Psoas muscle (tissue), 8 donors: Measurements from ENCODE around the gene CAMTA1. TPM values are rescaled to one million over a fixed set of nuclear protein-coding genes. Genes with fewer than 3 reads are reported as not detected.
"Not testable (repeated sequence)": the region's sequence is repeated elsewhere in the genome, so short reads cannot be mapped to it uniquely, and the experiment has no call there.

Experiments used
- ATAC-seq, 4 donors: fragments of 200-7000 bp; cut with Tn5 transposase; one replicate each; pipeline ENCODE4 v1.9.1; 2020; ENCODE audit warnings: moderate library complexity in 3 of 4, mild to moderate bottlenecking in 2 of 4
- DNase-seq, 2 donors: peaks; one replicate each; pipeline ENCODE4 v3.0.0-alpha.2; 2020
- H3K27ac ChIP-seq: fragments of 200-600 bp; one replicate; pipeline ENCODE4 v1.8.0; 2022
- H3K27me3 ChIP-seq, 3 donors: fragments of 200-600 bp in 1 of 3; one replicate each; pipeline versions ENCODE4 v1.6.1 to v1.8.0; 2013 to 2022; ENCODE audit warnings: low read length in 2 of 3, mild to moderate bottlenecking in 2 of 3, moderate library complexity in 1 of 3; ENCODE audit not compliant: insufficient read depth in 3 of 3
- H3K36me3 ChIP-seq, 2 donors: fragments of 200-600 bp in 1 of 2; one replicate each; pipeline versions ENCODE4 v1.6.1 to v1.8.0; 2013 to 2022; ENCODE audit warnings: low read depth in 1 of 2, mild to moderate bottlenecking in 1 of 2, moderate library complexity in 1 of 2; ENCODE audit not compliant: insufficient read depth in 1 of 2
- H3K4me1 ChIP-seq: fragments of 200-600 bp; one replicate; pipeline ENCODE4 v1.8.0; 2022
- H3K4me3 ChIP-seq: fragments of 200-600 bp; one replicate; pipeline ENCODE4 v1.8.0; 2022; ENCODE audit warnings: mild to moderate bottlenecking
- H3K9me3 ChIP-seq: fragments of 200-600 bp; one replicate; pipeline ENCODE4 v1.8.0; 2022
- CTCF ChIP-seq: fragments of 200-600 bp; IDR thresholded peaks from one replicate; pipeline ENCODE4 v1.8.0; 2022; ENCODE audit warnings: antibody characterized with exemption
- WGBS, 3 donors: extraction: QIAGEN DNeasy Blood & Tissue Kit; methylation state at CpG; one replicate each; pipeline versions ENCODE4 v1.1.6 to v1.1.7; 2013; 5-methylcytosine and 5-hydroxymethylcytosine counted together
- intact Hi-C, 2 donors: fragments of 100-400 bp; cut with DNase I; formaldehyde crosslinking; loops; one replicate each; pipeline versions ENCODE4 v1.11.0 to v1.14.2; 2022
- polyA plus RNA-seq, 3 donors: library from polyadenylated mRNA; stranded (reverse); fragments of 200-250 nt; gene quantifications; one replicate each; pipeline ENCODE4 v1.2.3, GENCODE V29; 2013
- total RNA-seq, 4 donors: library from RNA; stranded (reverse); fragmentation: NEBNext Ultra II Directional in 2 of 4; extraction: Animal tissue kit (Norgen Biotek cat#: 25700) in 2 of 4; gene quantifications; one replicate each; pipeline versions ENCODE4 v1.2.1 to v1.2.4, GENCODE V29; 2021 to 2023
- donor health status: healthy with polysubstance abuse.
- donor health status: DM: no; HTN: no; CAD: no; lungs with moderate emphysema.
- donor health status: Bipolar disorder and iron deficiency.
- donor health status: healthy.
- donor health status: DM: yes; HTN: yes; CAD: no.
- donor health status: DM: no; HTN: no; CAD: no.
- donor health status: DM: no; HTN: no; CAD: no.
- donor health status: DM: yes; HTN: yes; CAD: no.

CAMTA1 gene
- total and polyA plus RNA-seq, 7 donors: 64.6 to 206 (median 76.5) TPM

GRCh38 chr1:7408771-7409150, 623.5 kb downstream of the CAMTA1 start:
- Histone ChIP-seq H3K9me3 (no peaks in the 10 kb centered on the region), H3K4me1 (no peaks in the 10 kb centered on the region), H3K27me3 (no peaks in the 10 kb centered on the region), H3K4me3 (no peak overlapping the region), H3K36me3 (no peaks in the 10 kb centered on the region), H3K27ac (no peak overlapping the region)
- 84 to 88% (median 87%) methylated on average over 5 of the region's 5 CpGs for WGBS, 3 donors
- no peak for TF ChIP-seq CTCF
- ATAC-seq (no peak), DNase-seq (no peak)
- intact Hi-C loops: no loop called here

GRCh38 chr1:7409278-7409677, 624.0 kb downstream of the CAMTA1 start:
- H3K36me3 ChIP-seq: no peaks in the 10 kb centered on the region
- DNase-seq (no peak), ATAC-seq (no peak)
- 85 to 90% (median 88%) methylated on average over 8 of the region's 8 CpGs for WGBS, 3 donors
- H3K4me3 ChIP-seq: no peak overlapping the region
- H3K27ac ChIP-seq: no peak overlapping the region
- intact Hi-C loops: no loop called here
- no peaks in the 10 kb centered on the region for H3K27me3 ChIP-seq
- no peak for TF ChIP-seq CTCF
- no peaks in the 10 kb centered on the region for H3K4me1 ChIP-seq
- H3K9me3 ChIP-seq: no peaks in the 10 kb centered on the region

GRCh38 chr1:7410156-7410555, 624.9 kb downstream of the CAMTA1 start:
- no peaks in the 10 kb centered on the region for H3K36me3 ChIP-seq
- no peak for TF ChIP-seq CTCF
- DNase-seq (no peak), ATAC-seq (no peak)
- 62 to 72% (median 67%) methylated on average over 10 of the region's 10 CpGs for WGBS, 3 donors
- no peaks in the 10 kb centered on the region for H3K27me3 ChIP-seq
- H3K4me3 ChIP-seq: no peak overlapping the region
- no peaks in the 10 kb centered on the region for H3K9me3 ChIP-seq
- no peak overlapping the region for H3K27ac ChIP-seq
- H3K4me1 ChIP-seq: no peaks in the 10 kb centered on the region
- intact Hi-C loops: no loop called here

- H3K27ac ChIP-seq, DNase-seq, H3K4me1 ChIP-seq, H3K4me3 ChIP-seq, ATAC-seq, H3K9me3 ChIP-seq, H3K27me3 ChIP-seq, H3K36me3 ChIP-seq, intact Hi-C loops: not testable (repeated sequence)
- 76 to 87% (median 78%) methylated on average over 10 to 12 of the region's 12 CpGs for WGBS, 3 donors
Measured at GRCh38 chr1:7417618-7418017, 632.4 kb downstream of the CAMTA1 start.

GRCh38 chr1:7418442-7419080, 633.3 kb downstream of the CAMTA1 start:
- no peak overlapping the region for H3K27ac ChIP-seq
- H3K36me3 ChIP-seq: no peaks in the 10 kb centered on the region
- no peak overlapping the region for H3K4me3 ChIP-seq
- no peak for TF ChIP-seq CTCF
- WGBS, 3 donors: 62 to 74% (median 71%) methylated on average over 10 to 11 of the region's 11 CpGs
- H3K9me3 ChIP-seq: no peaks in the 10 kb centered on the region
- intact Hi-C loops: no loop called here
- H3K4me1 ChIP-seq: no peaks in the 10 kb centered on the region
- DNase-seq: no peak
- no peak for ATAC-seq
- H3K27me3 ChIP-seq: no peaks in the 10 kb centered on the region
